SK-N-SH treated with all-trans-retinoic acid at 6 μM for 48 hours (cell line): Measurements from ENCODE around the gene TNFRSF8.

Experiments
- ATAC-seq: fragments of 200-7000 bp; cut with Tn5 transposase; 3 replicates; pipeline ENCODE4 v1.9.1; 2020; ENCODE audit warnings: mild to moderate bottlenecking, moderate library complexity
- ARNTL ChIP-seq: fragments of 450-650 bp; formaldehyde crosslinking; IDR thresholded peaks from 2 replicates; pipeline ENCODE4 v1.5.0; 2020; ENCODE audit warnings: low read depth, mild to moderate bottlenecking, moderate library complexity, borderline replicate concordance
- BACH2 ChIP-seq: fragments of 250-450 bp; sonication (Bioruptor Pico); IDR thresholded peaks from 2 replicates; pipeline ENCODE4 v1.9.0; 2021; ENCODE audit warnings: mild to moderate bottlenecking, borderline replicate concordance
- CREB5 ChIP-seq: fragments of 250-450 bp; sonication (Bioruptor Pico); IDR thresholded peaks from 2 replicates; pipeline ENCODE4 v1.5.1; 2020; ENCODE audit warnings: low read depth, mild to moderate bottlenecking, moderate library complexity
- CSDC2 ChIP-seq: fragments of 250-450 bp; sonication (Bioruptor Pico); IDR thresholded peaks from 2 replicates; pipeline ENCODE4 v1.5.0; 2020; ENCODE audit warnings: mild to moderate bottlenecking, moderate library complexity
- CSRNP3 ChIP-seq: fragments of 250-450 bp; sonication (Bioruptor Pico); IDR thresholded peaks from 2 replicates; pipeline ENCODE4 v1.5.1; 2021; ENCODE audit warnings: mild to moderate bottlenecking, moderate library complexity
- ESRRG ChIP-seq: fragments of 250-450 bp; sonication (Bioruptor Pico); IDR thresholded peaks from 2 replicates; pipeline ENCODE4 v1.6.1; 2021; ENCODE audit warnings: mild to moderate bottlenecking
- GLIS3 ChIP-seq: fragments of 250-450 bp; sonication (Bioruptor Pico); IDR thresholded peaks from 2 replicates; pipeline ENCODE4 v1.5.0; 2020; ENCODE audit warnings: mild to moderate bottlenecking, moderate library complexity
- ISL1 ChIP-seq: fragments of 250-450 bp; sonication (Bioruptor Pico); IDR thresholded peaks from 2 replicates; pipeline ENCODE4 v2.1.2; 2022; ENCODE audit warnings: mild to moderate bottlenecking, moderate library complexity
- OSR1 ChIP-seq: fragments of 250-450 bp; sonication (Bioruptor Pico); IDR thresholded peaks from 2 replicates; pipeline ENCODE4 v1.8.0; 2022; ENCODE audit warnings: moderate library complexity, mild to moderate bottlenecking, inconsistent platforms
- PATZ1 ChIP-seq: fragments of 250-450 bp; sonication (Bioruptor Pico); IDR thresholded peaks from 2 replicates; pipeline ENCODE4 v1.8.0; 2020; ENCODE audit warnings: mild to moderate bottlenecking, moderate library complexity, borderline replicate concordance
- POU6F1 ChIP-seq: fragments of 250-450 bp; sonication (Bioruptor Pico); IDR thresholded peaks from 2 replicates; pipeline ENCODE4 v1.8.0; 2021; ENCODE audit warnings: low read depth, mild to moderate bottlenecking, moderate library complexity, borderline replicate concordance
- PPARA ChIP-seq: fragments of 250-450 bp; sonication (Bioruptor Pico); IDR thresholded peaks from 2 replicates; pipeline ENCODE4 v1.5.0; 2020; ENCODE audit warnings: mild to moderate bottlenecking, borderline replicate concordance
- RARB ChIP-seq: fragments of 250-450 bp; sonication (Bioruptor Pico); IDR thresholded peaks from 2 replicates; pipeline ENCODE4 v1.8.0; 2021; ENCODE audit warnings: mild to moderate bottlenecking, moderate library complexity
- SNAI2 ChIP-seq: fragments of 250-450 bp; sonication (Bioruptor Pico); IDR thresholded peaks from 2 replicates; pipeline ENCODE4 v1.5.0; 2020; ENCODE audit warnings: mild to moderate bottlenecking, moderate library complexity
- TCF4 ChIP-seq: fragments of 250-450 bp; sonication (Bioruptor Pico); IDR thresholded peaks from 2 replicates; pipeline ENCODE4 v1.8.0; 2021; ENCODE audit warnings: mild to moderate bottlenecking, moderate library complexity, borderline replicate concordance
- TOX ChIP-seq: fragments of 250-450 bp; sonication (Bioruptor Pico); IDR thresholded peaks from 2 replicates; pipeline ENCODE4 v1.8.0; 2021; ENCODE audit warnings: mild to moderate bottlenecking, moderate library complexity, borderline replicate concordance
- TSHZ2 ChIP-seq: fragments of 250-450 bp; sonication (Bioruptor Pico); IDR thresholded peaks from 2 replicates; pipeline ENCODE4 v1.5.0; 2020; ENCODE audit warnings: mild to moderate bottlenecking, moderate library complexity
- ZC3H10 ChIP-seq: fragments of 250-450 bp; sonication (Bioruptor Pico); IDR thresholded peaks from 2 replicates; pipeline ENCODE4 v1.5.1; 2021; ENCODE audit warnings: mild to moderate bottlenecking, moderate library complexity
- ZFP3 ChIP-seq: fragments of 250-450 bp; sonication (Bioruptor Pico); IDR thresholded peaks from 2 replicates; pipeline ENCODE4 v1.5.0; 2020; ENCODE audit warnings: mild to moderate bottlenecking, moderate library complexity
- ZFP30 ChIP-seq: fragments of 450-650 bp; formaldehyde crosslinking; IDR thresholded peaks from 2 replicates; pipeline ENCODE4 v1.5.0; 2022; ENCODE audit warnings: mild to moderate bottlenecking, moderate library complexity
- ZNF565 ChIP-seq: fragments of 450-650 bp; formaldehyde crosslinking; conservative IDR thresholded peaks from 2 replicates; pipeline ENCODE4 v1.5.0; 2020; ENCODE audit warnings: low read depth, mild to moderate bottlenecking, moderate library complexity
- ZNF70 ChIP-seq: fragments of 450-650 bp; formaldehyde crosslinking; IDR thresholded peaks from 2 replicates; pipeline ENCODE4 v1.5.0; 2020; ENCODE audit warnings: mild to moderate bottlenecking, moderate library complexity

TNFRSF8 gene

GRCh38 chr1:12128120-12128519 lies 65.0 kb downstream of the TNFRSF8 start:
- no peak for TF ChIP-seq TSHZ2 (CRISPR knock-in tag)
- no peak for TF ChIP-seq PATZ1 (CRISPR knock-in tag)
- no peak for TF ChIP-seq CSRNP3 (CRISPR knock-in tag)
- TF ChIP-seq ZC3H10 (CRISPR knock-in tag) = no peak
- no peak for TF ChIP-seq ARNTL
- TF ChIP-seq TOX = no peak
- no peak for TF ChIP-seq PPARA (CRISPR knock-in tag)
- no peak for TF ChIP-seq ZNF565 (CRISPR knock-in tag)
- TF ChIP-seq RARB (CRISPR knock-in tag) = no peak
- TF ChIP-seq CREB5 = no peak
- TF ChIP-seq OSR1 (CRISPR knock-in tag) = no peak
- TF ChIP-seq CSDC2 (CRISPR knock-in tag) = no peak
- no peak for TF ChIP-seq ZFP30 (CRISPR knock-in tag)
- TF ChIP-seq POU6F1 (CRISPR knock-in tag) = no peak
- no peak for TF ChIP-seq TCF4 (CRISPR knock-in tag)
- no peak for TF ChIP-seq SNAI2 (CRISPR knock-in tag)
- TF ChIP-seq ESRRG = no peak
- no peak for TF ChIP-seq ZNF70
- ATAC-seq = no peak

- TF ChIP-seq GLIS3 (CRISPR knock-in tag) (no peak), ISL1 (CRISPR knock-in tag) (no peak), RARB (CRISPR knock-in tag) (no peak), TOX (no peak), ZFP3 (CRISPR knock-in tag) (no peak), POU6F1 (CRISPR knock-in tag) (no peak), BACH2 (CRISPR knock-in tag) (no peak), ZNF70 (no peak), ZFP30 (CRISPR knock-in tag) (no peak)
- ATAC-seq = no peak
Measured at GRCh38 chr1:12129624-12130023, 66.5 kb downstream of the TNFRSF8 start.
